Right ventricle myocardium superior (tissue), 1 donor: Measurements from ENCODE around the gene PRKCE. TPM values are rescaled to one million over a fixed set of nuclear protein-coding genes. Genes with fewer than 3 reads are reported as not detected.

Experiments
- ATAC-seq: fragments of 200-7000 bp; cut with Tn5 transposase; one replicate; pipeline ENCODE4 v1.9.1; 2020; ENCODE audit warnings: mild to moderate bottlenecking; ENCODE audit not compliant: poor library complexity
- DNase-seq: peaks from one replicate; pipeline ENCODE4 v3.0.0-alpha.2; 2020
- intact Hi-C: fragments of 100-400 bp; cut with DNase I; formaldehyde crosslinking; loops from one replicate; pipeline ENCODE4 v1.11.2; 2022
- long read RNA-seq: library from polyadenylated mRNA; unstranded; transcript quantifications from one replicate; pipeline ENCODE4 v2.0.0, GENCODE V29; 2021
- total RNA-seq: library from RNA; stranded (reverse); fragmentation: NEBNext Ultra II Directional; extraction: Animal tissue kit (Norgen Biotek cat#: 25700); gene quantifications from one replicate; pipeline ENCODE4 v1.2.1, GENCODE V29; 2021
- donor health status: DM: no; HTN: yes; CAD: no; lungs with severe emphysema.

Gene PRKCE
- 12.5 TPM for total RNA-seq
- long read RNA-seq, full-length matches to known transcripts, result 3 of 10 reads
- long read RNA-seq, partial matches to known transcripts, result 3 of 10 reads
- long read RNA-seq, other reads (novel, unspliced or antisense), result 4 of 10 reads

DNA sequence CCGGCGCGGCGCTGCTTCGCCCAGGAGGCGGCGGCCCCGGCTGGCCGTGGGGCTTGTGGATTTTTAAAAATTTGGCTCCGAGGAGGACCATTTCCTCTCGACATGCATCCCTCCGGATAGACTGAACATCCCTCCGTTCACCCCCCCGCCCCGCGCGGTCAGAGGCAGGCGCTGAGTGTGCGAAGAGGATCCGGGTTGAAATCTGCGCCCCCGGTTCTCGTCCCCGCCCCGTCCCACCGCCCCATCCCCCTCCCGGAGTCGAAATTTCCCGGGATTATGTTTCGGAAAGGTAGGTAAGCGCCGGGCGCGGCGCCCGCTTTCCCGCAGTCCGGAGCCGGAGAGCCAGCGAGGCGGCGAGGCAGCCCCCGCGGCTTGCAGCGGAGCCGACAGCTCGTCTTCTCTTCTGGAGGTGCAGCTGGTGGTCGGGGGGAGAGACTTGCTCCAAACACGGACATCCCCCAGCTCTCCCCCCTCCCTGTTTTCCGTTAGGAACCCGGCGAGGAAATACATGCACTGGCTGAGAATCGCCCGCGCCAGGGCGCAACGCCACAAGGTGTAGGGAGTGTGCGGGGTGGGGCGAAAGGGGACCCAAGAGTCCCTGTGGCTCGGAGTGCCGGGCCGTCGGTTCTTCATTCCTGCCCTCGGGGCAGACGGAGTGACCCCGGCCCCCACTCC lies at the start of gene PRKCE:
Gene PRKCE (plus strand): TSS at position 261 of the 675 bp plus-strand sequence.
- intact Hi-C loops, result no loop called here
- DNase-seq (peak; percentile 78), ATAC-seq (peak; percentile 20)

GRCh38 chr2:45602624-45603023 lies 48.9 kb upstream of the PRKCE start:
- intact Hi-C loops, result no loop called here
- DNase-seq (no peak), ATAC-seq (no peak)

DNA sequence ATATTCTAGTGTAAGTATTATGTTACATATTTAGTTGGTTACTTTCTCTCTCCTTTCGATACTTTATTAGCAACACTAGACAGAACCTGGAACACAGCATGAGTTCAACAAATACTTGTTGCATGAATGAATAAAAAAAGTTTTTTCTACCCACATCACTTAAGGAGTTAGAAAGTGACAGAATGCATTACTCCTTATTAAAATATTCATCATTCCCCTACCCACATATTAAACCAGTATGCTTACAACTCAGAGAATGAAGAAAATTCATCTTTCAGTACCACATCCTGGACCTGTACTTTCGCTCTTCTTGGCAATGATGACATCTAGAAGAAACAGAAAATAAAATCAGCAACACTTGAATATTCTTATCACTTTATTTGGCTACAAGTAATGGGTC lies 46.4 kb upstream of the PRKCE start:
- DNase-seq, result no peak
- intact Hi-C loops, result no loop called here
- ATAC-seq, result no peak

GRCh38 chr2:45606796-45607195 lies 44.7 kb upstream of the PRKCE start:
- DNase-seq (no peak), ATAC-seq (no peak)
- intact Hi-C loops, result no loop called here

- intact Hi-C loops, result no loop called here
- DNase-seq, result no peak
Observed at GRCh38 chr2:45607701-45608100, 43.8 kb upstream of the PRKCE start.

GRCh38 chr2:45610281-45611019 lies 41.0 kb upstream of the PRKCE start:
- intact Hi-C loops, result no loop called here
- peak; percentile 80 for ATAC-seq
- peak; percentile 61 for DNase-seq

More at GRCh38 chr2:45607701-45608100, 43.8 kb upstream of the PRKCE start:
- no peak for ATAC-seq

GRCh38 chr2:45611020-45611859 lies 40.2 kb upstream of the PRKCE start, which contains the start of gene SRBD1:
Gene SRBD1, minus strand, starts transcription at chr2:45611267. Its CDS starts 5,826 bp downstream, at chr2:45605441.
- peak; percentile 99 for ATAC-seq
- intact Hi-C loops, result no loop called here
- DNase-seq, result peak; percentile 97

DNA sequence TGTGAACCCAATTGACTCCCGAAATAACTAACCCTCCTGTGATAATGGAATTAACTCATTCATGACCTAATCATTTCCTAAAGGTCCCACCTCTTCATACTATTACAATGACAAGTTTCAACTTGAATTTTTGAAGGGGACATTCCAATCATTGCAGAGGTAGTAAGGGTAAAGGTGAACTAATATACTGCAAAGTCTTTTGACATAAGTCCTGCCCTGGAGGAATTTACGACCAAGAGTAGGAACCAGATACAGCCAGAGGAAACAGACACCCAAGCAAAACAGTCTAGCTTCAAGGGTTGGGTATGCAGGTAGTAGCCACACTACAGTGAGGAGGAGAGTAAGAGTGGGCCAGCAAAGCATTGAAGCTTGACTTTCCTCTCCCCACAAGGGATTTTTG lies 39.2 kb upstream of the PRKCE start:
- DNase-seq, result no peak
- intact Hi-C loops, result no loop called here
- no peak for ATAC-seq

DNA sequence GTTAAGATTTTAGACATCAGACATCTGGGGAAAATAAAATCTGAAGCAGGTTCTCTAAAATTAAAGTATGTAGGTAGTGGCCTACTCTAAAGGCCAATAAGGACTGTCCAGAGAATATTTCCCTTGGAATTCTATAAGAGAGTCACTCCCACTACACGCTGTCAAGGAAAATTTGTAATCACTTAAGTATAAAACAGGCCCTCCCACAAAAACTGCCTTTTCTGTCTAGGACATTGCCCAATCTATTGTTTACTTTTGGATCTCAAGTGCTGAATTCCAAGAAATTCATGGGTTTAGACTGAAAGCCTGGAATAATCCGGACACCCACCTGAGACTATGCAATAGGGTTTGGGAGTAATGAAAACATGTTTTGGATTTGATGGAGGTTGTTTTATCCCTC lies 38.7 kb upstream of the PRKCE start:
- DNase-seq, result no peak
- intact Hi-C loops, result no loop called here
- no peak for ATAC-seq

DNA sequence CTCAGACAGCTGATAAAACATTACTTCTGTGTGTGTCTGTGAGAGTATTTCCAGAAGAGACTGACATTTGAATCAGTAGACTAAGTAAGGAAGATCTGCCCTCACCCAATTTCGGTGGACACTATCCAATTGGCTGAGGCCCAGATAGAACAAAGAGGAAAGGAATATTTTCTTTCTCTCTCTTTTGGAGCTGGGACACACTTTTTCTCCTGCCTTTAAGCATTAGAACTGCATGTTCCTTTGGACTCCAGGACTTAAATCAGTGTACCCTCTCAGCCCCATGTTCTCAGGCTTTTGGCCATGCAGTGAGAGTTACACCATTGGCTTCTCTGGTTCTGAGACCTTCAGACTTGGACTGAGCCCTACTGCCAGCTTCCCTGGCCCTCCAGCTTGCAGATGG lies 37.1 kb upstream of the PRKCE start:
- intact Hi-C loops, result no loop called here
- DNase-seq, result no peak
- ATAC-seq, result no peak

- intact Hi-C loops, result no loop called here
Observed at GRCh38 chr2:45614871-45615415, 36.5 kb upstream of the PRKCE start.

GRCh38 chr2:45616658-45617411 lies 34.6 kb upstream of the PRKCE start:
- no peak for DNase-seq
- no peak for ATAC-seq
- intact Hi-C loops, result no loop called here

More at GRCh38 chr2:45614871-45615415, 36.5 kb upstream of the PRKCE start:
- DNase-seq, result no peak
- no peak for ATAC-seq

- no peak for ATAC-seq
- intact Hi-C loops, result no loop called here
- DNase-seq, result no peak
Observed at GRCh38 chr2:45617496-45617895, 34.0 kb upstream of the PRKCE start.

GRCh38 chr2:45622336-45623075 lies 29.0 kb upstream of the PRKCE start:
- ATAC-seq (no peak), DNase-seq (no peak)
- intact Hi-C loops, result no loop called here

DNA sequence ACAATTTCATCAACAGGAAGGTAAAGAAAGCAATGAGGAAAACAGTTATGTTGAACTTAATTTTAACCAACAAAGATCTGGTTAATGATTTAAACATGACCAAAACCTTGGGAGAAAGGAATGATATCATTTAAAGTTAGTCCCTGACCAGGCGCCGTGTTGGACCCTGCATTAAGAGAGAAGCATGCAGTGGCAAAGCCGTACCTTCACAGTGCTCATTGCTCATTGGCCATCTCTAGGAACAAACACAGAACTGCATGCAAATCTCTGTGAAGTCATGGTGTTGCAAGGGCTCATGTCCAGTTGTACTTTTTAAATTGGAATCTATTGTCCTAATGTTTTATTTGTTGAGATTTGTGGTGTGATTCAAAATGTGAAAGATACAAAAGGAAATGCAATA lies 28.4 kb upstream of the PRKCE start:
- ATAC-seq, result no peak
- intact Hi-C loops, result no loop called here
- no peak for DNase-seq

DNA sequence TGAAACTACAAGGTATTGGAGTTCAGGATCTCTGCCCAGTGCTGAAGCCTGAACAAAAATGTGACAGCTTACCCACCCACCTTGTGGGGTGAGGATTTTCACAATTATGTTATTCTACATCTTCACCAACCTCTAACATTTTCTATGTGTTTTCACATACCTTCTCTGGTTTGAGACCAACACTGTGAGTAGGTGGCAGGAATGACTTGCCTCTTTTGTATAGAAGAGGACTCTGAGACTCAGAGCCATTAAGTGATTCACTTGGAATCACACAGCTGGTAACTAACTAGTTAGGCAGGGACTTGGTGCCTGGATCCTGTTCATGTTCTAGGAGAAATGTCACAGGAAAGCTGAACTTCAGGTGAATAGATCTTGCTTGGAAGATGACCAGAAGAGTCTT lies 25.7 kb upstream of the PRKCE start:
- ATAC-seq (no peak), DNase-seq (no peak)
- intact Hi-C loops, result no loop called here

GRCh38 chr2:45626387-45627221 lies 24.9 kb upstream of the PRKCE start:
- ATAC-seq, result no peak
- intact Hi-C loops, result no loop called here
- DNase-seq, result no peak
